A549 (cell line): ENCODE measurements around the gene GCK. TPM values are rescaled to one million over a fixed set of nuclear protein-coding genes. Genes with fewer than 3 reads are reported as not detected.

Experiments used
- ATAC-seq, 2 experiments: fragments of 200-7000 bp in 1 of 2; fragments of >200 bp in 1 of 2; cut with Nextera tagmentation in 1 of 2; cut with Tn5 transposase in 1 of 2; 3 replicates each; pipeline versions ENCODE4 v1.8.0 to v1.9.1; 2018 to 2020; ENCODE audit warnings: mild to moderate bottlenecking in 1 of 2, moderate library complexity in 1 of 2
- CTCF ChIA-PET: fragments of 300-600 bp; sonication (Branson Sonifier 250); formaldehyde crosslinking; extraction: SDS; loops from one replicate; lab custom pipeline; 2021; ENCODE audit warnings: antibody characterized with exemption, inconsistent platforms; lab: Yijun Ruan, JAX
- POLR2A ChIA-PET: fragments of 350-600 bp; formaldehyde crosslinking; extraction: SDS; loops from one replicate; lab custom pipeline; 2021; ENCODE audit warnings: antibody characterized with exemption, inconsistent platforms; lab: Yijun Ruan, JAX
- DNase-seq, 2 experiments: peaks; one replicate each; pipeline versions ENCODE4 v3.0.0 to v3.0.0-alpha.2; 2011 to 2016; ENCODE audit warnings: low read depth in 1 of 2, low spot score in 1 of 2
- FAIRE-seq: peaks from 2 replicates; lab custom pipeline; 2011; peaks lifted over from hg19 to GRCh38; lab: Jason Lieb, UNC
- H3K27ac ChIP-seq, 2 experiments: fragments of >200 bp; sonication (Bioruptor Twin); formaldehyde crosslinking; 3 replicates each; pipeline ENCODE4 v1.5.1; 2016 to 2017
- H3K4me1 ChIP-seq: fragments of >200 bp; sonication (Bioruptor Twin); formaldehyde crosslinking; 3 replicates; pipeline ENCODE4 v1.6.1; 2016
- H3K4me2 ChIP-seq: fragments of >200 bp; sonication (Bioruptor Twin); formaldehyde crosslinking; 3 replicates; pipeline ENCODE4 v1.6.1; 2016
- H3K4me3 ChIP-seq: fragments of >200 bp; sonication (Bioruptor Twin); formaldehyde crosslinking; 3 replicates; pipeline ENCODE4 v1.5.1; 2016
- H3K9me3 ChIP-seq: fragments of >200 bp; sonication (Bioruptor Twin); formaldehyde crosslinking; 3 replicates; pipeline ENCODE4 v1.6.1; 2016
- CEBPB ChIP-seq, 2 experiments: fragments of >200 bp in 1 of 2; sonication (Bioruptor Twin) in 1 of 2; formaldehyde crosslinking in 1 of 2; IDR thresholded peaks; 2 replicates each; pipeline ENCODE4 v1.6.1; 2012 to 2016
- EHF ChIP-seq: fragments of 250-450 bp; sonication (Bioruptor Pico); IDR thresholded peaks from 2 replicates; pipeline ENCODE4 v1.5.0; 2020; ENCODE audit warnings: mild to moderate bottlenecking
- ESRRA ChIP-seq: fragments of 150-350 bp; IDR thresholded peaks from 2 replicates; pipeline ENCODE4 v1.6.1; 2014; ENCODE audit warnings: mild to moderate bottlenecking, low read length, borderline replicate concordance
- FOSB ChIP-seq: fragments of 250-450 bp; sonication (Bioruptor Pico); IDR thresholded peaks from 2 replicates; pipeline ENCODE4 v1.5.0; 2020; ENCODE audit warnings: mild to moderate bottlenecking, moderate library complexity
- FOSL2 ChIP-seq, 2 experiments: fragments of 450-650 bp in 1 of 2; fragments of >200 bp in 1 of 2; sonication (Bioruptor Twin) in 1 of 2; formaldehyde crosslinking; IDR thresholded peaks; 2 replicates each; pipeline versions ENCODE4 v1.5.0 to v1.6.1; 2016 to 2020; ENCODE audit warnings: mild to moderate bottlenecking in 1 of 2, moderate library complexity in 1 of 2
- GATA3 ChIP-seq: IDR thresholded peaks from 2 replicates; pipeline ENCODE4 v1.6.1; 2012; ENCODE audit warnings: borderline replicate concordance
- HDAC2 ChIP-seq: fragments of 200-600 bp; sonication (generic); IDR thresholded peaks from 2 replicates; pipeline ENCODE4 v1.6.1; 2016
- HOXA7 ChIP-seq: fragments of 250-450 bp; sonication (Bioruptor Pico); IDR thresholded peaks from 2 replicates; pipeline ENCODE4 v1.5.0; 2020; ENCODE audit warnings: mild to moderate bottlenecking, moderate library complexity
- HOXB13 ChIP-seq: fragments of 250-450 bp; sonication (Bioruptor Pico); IDR thresholded peaks from 2 replicates; pipeline ENCODE4 v1.5.0; 2020; ENCODE audit warnings: low read depth, mild to moderate bottlenecking, moderate library complexity
- JUN ChIP-seq, 2 experiments: fragments of >200 bp; sonication (Bioruptor Twin); formaldehyde crosslinking; IDR thresholded peaks; 2 replicates in 1 of 2; 3 replicates in 1 of 2; pipeline ENCODE4 v1.6.1; 2016 to 2017
- KDM1A ChIP-seq: fragments of 200-600 bp; sonication (generic); IDR thresholded peaks from 2 replicates; pipeline ENCODE4 v1.6.1; 2016; ENCODE audit warnings: low read depth, mild to moderate bottlenecking
- MAFK ChIP-seq: fragments of 450-650 bp; IDR thresholded peaks from 2 replicates; pipeline ENCODE4 v1.6.1; 2014; ENCODE audit not compliant: partially characterized antibody
- POLR2A ChIP-seq: IDR thresholded peaks from 2 replicates; pipeline ENCODE4 v1.6.1; 2012; ENCODE audit warnings: mild to moderate bottlenecking, low read length
- RAD21 ChIP-seq, 2 experiments: fragments of >200 bp in 1 of 2; sonication (Bioruptor Twin) in 1 of 2; formaldehyde crosslinking in 1 of 2; IDR thresholded peaks in 1 of 2; conservative IDR thresholded peaks in 1 of 2; 2 replicates in 1 of 2; 3 replicates in 1 of 2; pipeline ENCODE4 v1.6.1; 2012 to 2018; ENCODE audit warnings: inconsistent platforms in 1 of 2
- RNF2 ChIP-seq: fragments of 200-600 bp; sonication (generic); IDR thresholded peaks from 2 replicates; pipeline ENCODE4 v1.6.1; 2016; ENCODE audit warnings: low read depth, mild to moderate bottlenecking, antibody characterized with exemption, moderate library complexity, borderline replicate concordance
- ZNF302 ChIP-seq: fragments of 250-450 bp; sonication (Bioruptor Pico); IDR thresholded peaks from 2 replicates; pipeline ENCODE4 v1.9.0; 2021; ENCODE audit warnings: inconsistent platforms, mild to moderate bottlenecking, moderate library complexity
- WGBS: methylation state at CpG from one replicate; pipeline ENCODE4 v1.1.6; 2017; ENCODE audit errors: missing lambda C conversion rate; 5-methylcytosine and 5-hydroxymethylcytosine counted together
- polyA plus RNA-seq, 4 experiments: library from polyadenylated mRNA; depleted of rRNA in 3 of 4; stranded (reverse); fragments of >200 nt; fragmentation: RNase III in 1 of 4; extraction: RNeasy Plus Mini Kit Qiagen cat#74134 plus additional on column Dnase treatment in 1 of 4; gene quantifications; 2 replicates in 3 of 4; 3 replicates in 1 of 4; pipeline ENCODE4 v1.2.3, GENCODE V29; 2011 to 2017
- TF ChIP-seq, protein P1 (sequence below): fragments of >200 bp; sonication (Bioruptor Twin); formaldehyde crosslinking; IDR thresholded peaks from 2 replicates; pipeline ENCODE4 v1.6.1; 2016
- TF ChIP-seq, protein P2 (sequence below): fragments of >200 bp; sonication (Bioruptor Twin); formaldehyde crosslinking; IDR thresholded peaks from 3 replicates; pipeline ENCODE4 v1.6.1; 2016
- TF ChIP-seq, protein P3 (sequence below): fragments of 250-450 bp; sonication (Bioruptor Pico); IDR thresholded peaks from 2 replicates; pipeline ENCODE4 v1.5.0; 2020; ENCODE audit warnings: low read depth, mild to moderate bottlenecking, moderate library complexity

Gene GCK
- polyA plus RNA-seq, 2 of the 4 experiments (the other 2 are of a cell fraction), result 0.12 TPM; not detected in 1

DNA sequence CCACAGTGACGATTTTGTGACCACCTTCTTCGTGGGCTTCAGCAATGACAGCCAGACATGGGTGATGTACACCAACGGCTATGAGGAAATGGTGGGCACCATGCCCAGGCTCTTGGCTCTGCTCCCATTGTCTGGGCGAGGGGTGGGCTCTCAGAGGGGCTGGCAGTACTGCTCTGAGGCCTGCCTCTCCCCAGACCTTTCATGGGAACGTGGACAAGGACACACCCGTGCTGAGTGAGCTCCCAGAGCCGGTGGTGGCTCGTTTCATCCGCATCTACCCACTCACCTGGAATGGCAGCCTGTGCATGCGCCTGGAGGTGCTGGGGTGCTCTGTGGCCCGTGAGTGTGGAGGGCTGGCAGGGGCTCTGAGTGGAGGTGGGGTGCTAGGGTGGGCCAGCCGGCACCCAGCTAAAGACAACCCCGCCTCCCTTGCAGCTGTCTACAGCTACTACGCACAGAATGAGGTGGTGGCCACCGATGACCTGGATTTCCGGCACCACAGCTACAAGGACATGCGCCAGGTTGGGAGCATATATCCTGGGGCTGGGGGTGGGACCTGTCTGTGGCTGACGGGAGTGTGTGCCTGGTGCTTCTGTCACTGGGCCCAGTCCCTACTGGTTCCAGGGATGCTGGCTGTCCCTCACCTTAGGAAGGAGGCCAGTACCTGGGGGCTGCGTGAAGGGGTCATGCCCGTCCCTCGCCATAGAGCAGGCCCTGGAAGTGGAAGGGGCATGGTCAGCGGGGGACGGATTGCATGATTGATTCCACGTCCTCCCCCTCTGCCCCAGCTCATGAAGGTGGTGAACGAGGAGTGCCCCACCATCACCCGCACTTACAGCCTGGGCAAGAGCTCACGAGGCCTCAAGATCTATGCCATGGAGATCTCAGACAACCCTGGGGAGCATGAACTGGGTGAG lies 78.3 kb downstream of the GCK start (continued):
- no peak for TF ChIP-seq FOSL2 (IDR thresholded peaks at IDR 0.05)
- TF ChIP-seq FOSL2 (CRISPR knock-in tag; IDR thresholded peaks at IDR 0.05), result no peak
- TF ChIP-seq HOXA7 (CRISPR knock-in tag), result no peak
- TF ChIP-seq, protein P1, sequence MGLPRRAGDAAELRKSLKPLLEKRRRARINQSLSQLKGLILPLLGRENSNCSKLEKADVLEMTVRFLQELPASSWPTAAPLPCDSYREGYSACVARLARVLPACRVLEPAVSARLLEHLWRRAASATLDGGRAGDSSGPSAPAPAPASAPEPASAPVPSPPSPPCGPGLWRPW, result no peak
- TF ChIP-seq, protein P2, sequence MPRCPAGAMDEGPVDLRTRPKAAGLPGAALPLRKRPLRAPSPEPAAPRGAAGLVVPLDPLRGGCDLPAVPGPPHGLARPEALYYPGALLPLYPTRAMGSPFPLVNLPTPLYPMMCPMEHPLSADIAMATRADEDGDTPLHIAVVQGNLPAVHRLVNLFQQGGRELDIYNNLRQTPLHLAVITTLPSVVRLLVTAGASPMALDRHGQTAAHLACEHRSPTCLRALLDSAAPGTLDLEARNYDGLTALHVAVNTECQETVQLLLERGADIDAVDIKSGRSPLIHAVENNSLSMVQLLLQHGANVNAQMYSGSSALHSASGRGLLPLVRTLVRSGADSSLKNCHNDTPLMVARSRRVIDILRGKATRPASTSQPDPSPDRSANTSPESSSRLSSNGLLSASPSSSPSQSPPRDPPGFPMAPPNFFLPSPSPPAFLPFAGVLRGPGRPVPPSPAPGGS, result no peak

DNA sequence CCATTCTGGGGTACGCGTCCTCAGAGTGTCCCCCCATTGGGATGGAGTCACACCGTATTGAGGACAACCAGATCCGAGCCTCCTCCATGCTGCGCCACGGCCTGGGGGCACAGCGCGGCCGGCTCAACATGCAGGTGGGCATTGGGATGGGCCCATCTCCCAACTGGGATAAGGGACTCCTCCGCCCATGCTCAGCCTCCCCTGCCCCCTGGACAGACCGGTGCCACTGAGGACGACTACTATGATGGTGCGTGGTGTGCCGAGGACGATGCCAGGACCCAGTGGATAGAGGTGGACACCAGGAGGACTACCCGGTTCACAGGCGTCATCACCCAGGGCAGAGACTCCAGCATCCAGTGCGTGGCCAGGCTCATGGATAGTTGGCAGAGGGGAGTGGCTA lies 79.2 kb downstream of the GCK start:
- Histone ChIP-seq H3K4me3 (no peak overlapping the region), H3K9me3 (no peaks in the 10 kb centered on the region), H3K27ac (no peak overlapping the region), H3K4me2 (no peak overlapping the region), H3K4me1 (peaks cover 9% of the 10 kb centered on the region; the same call in 1 of the 3 replicates)
- CTCF ChIA-PET, result interaction anchor here (0.9 kb wide), 1 partner anchor 25 kb away, joined by 3 read pairs; no protein-coding TSS in a partner anchor
- DNase-seq (no peak), FAIRE-seq (no peak), ATAC-seq (no peak)
- WGBS, result 82% methylated on average over 10 of the region's 18 CpGs
- no peak for TF ChIP-seq JUN (IDR thresholded peaks at IDR 0.05)
- no peak for TF ChIP-seq HOXB13 (CRISPR knock-in tag)
- TF ChIP-seq KDM1A, result no peak
- TF ChIP-seq FOSB (CRISPR knock-in tag), result no peak
- no peak for TF ChIP-seq ZNF302 (CRISPR knock-in tag)
- TF ChIP-seq HDAC2, result no peak
- TF ChIP-seq CEBPB (IDR thresholded peaks at IDR 0.05), result no peak
- no peak for TF ChIP-seq MAFK
- no peak for TF ChIP-seq EHF
- POLR2A ChIA-PET, result no interaction called here

DNA sequence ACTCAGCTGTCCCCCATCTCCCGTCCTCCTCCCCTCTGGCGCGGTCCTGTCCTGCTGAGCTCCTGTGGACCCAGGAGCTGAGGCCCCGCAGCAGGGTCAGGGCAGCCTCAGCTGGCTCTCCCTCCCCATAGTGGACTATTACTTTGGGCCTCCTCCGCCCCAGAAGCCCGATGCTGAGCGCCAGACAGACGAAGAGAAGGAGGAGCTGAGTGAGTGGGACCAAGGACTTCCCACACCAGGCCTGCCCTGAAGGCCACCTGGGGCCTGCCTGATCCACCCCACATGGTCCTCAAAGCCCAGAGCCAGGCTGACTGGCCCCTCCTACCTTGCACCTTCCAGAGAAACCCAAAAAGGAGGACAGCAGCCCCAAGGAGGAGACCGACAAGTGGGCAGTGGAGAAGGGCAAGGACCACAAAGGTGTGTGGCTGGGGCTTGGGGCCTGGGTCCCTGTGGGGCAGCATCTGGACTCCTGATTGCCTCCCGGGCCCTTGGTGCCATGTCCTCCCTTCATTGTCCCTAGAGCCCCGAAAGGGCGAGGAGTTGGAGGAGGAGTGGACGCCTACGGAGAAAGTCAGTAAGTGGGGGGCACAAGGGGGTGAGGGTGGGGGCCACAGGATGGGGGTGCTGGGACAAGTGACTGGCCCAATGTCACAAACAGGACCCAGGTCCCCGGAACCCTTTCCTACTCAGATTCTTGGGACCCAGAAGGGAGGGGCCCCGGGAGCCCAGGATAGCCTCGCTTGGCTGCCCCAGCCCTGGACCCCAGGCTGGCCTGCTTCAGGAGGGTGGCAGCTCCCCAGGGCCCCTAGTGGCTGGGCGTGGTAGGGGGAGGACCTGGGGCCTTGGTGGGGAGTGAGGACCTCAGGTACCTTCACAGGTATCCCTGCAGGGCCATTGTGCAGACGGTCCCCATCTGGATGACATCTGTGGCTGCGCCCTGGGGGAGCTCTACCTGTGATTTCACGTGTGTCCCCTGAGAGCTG lies 80.2 kb downstream of the GCK start:
- no peak for FAIRE-seq
- Histone ChIP-seq H3K27ac (no peak overlapping the region), H3K4me1 (peaks cover 13% of the 10 kb centered on the region; the same call in 1 of the 3 replicates), H3K9me3 (no peaks in the 10 kb centered on the region), H3K4me2 (no peak overlapping the region), H3K4me3 (no peak overlapping the region)
- ChIA-PET CTCF (no interaction called here), POLR2A (no interaction called here)
- 76% methylated on average over 12 of the region's 21 CpGs for WGBS
- DNase-seq, result no peak
- peak in 1 of 2 experiments; percentile 8; a peak in 1 of 6 replicates for ATAC-seq
- TF ChIP-seq RAD21 (conservative IDR thresholded peaks at IDR 0.05 in 1 of 2, IDR thresholded peaks at IDR 0.05 in 1 of 2) (no peak), ESRRA (no peak), RNF2 (no peak), KDM1A (no peak), POLR2A (no peak), GATA3 (no peak)
- TF ChIP-seq, protein P3, sequence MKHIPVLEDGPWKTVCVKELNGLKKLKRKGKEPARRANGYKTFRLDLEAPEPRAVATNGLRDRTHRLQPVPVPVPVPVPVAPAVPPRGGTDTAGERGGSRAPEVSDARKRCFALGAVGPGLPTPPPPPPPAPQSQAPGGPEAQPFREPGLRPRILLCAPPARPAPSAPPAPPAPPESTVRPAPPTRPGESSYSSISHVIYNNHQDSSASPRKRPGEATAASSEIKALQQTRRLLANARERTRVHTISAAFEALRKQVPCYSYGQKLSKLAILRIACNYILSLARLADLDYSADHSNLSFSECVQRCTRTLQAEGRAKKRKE, result no peak
